Stimulated activated CD8-positive, alpha-beta memory T cell treated with anti-CD3 and anti-CD28 coated beads, Interleukin-7, amount 100 ng/mL, for 4 hours (primary cell): ENCODE results near the gene ABCC5.
"Not testable (repeated sequence)": the region's sequence is repeated elsewhere in the genome, so short reads cannot be mapped to it uniquely, and the experiment has no call there.

Experiments
- DNase-seq, 2 donors: peaks; one replicate each; pipeline ENCODE4 v3.0.0-alpha.2; 2020; ENCODE audit warnings: low read depth in 2 of 2

The ABCC5 gene

DNA sequence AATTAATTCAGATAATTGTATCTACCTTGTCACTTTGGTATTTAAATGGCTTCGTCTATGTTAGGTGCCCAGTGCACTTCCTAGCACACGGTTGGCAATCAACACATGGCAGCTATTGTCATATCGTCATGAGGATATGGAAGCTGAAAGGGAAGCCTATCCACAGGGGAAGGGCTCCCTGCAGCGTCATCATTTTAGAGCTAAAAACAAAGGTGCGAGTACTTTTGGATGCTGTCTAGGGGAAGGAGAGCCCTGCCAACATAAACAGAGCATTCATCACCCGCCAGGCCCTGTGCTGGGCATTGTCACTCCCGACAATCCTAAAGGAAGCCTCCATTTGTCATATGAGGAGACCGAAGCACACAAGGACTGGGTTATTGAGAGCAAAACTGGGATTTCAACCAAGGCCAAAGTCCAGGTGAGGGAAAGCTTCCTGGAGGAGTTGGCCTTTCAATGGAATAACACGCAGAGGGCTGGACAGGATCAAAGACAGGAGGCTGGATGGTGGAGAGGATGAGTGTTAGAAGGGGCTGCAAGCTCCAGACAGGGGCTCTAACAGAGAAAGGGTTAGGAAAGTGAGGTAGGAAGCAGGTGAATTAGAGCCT is 125.0 kb downstream of the ABCC5 start:
- DNase-seq: no peak

DNA sequence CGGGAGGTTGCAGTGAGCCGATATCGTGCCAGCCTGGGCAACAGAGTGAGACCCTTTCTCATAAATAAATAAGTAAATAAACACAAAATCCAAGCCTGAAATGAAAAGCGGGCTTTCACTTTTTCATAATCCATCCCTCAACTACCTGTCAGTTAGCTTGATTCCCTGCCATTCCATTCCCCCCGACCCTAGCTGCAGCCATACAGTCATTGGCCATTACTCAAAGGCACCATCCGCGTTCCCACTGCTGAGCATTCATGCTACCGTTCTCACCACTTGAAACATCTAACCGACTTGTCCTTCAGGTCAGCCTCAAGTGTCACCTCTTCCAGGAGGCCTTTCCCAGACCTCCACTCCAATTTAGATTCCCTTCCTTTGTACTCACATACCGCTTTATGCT is 131.9 kb downstream of the ABCC5 start:
- no peak for DNase-seq

DNA sequence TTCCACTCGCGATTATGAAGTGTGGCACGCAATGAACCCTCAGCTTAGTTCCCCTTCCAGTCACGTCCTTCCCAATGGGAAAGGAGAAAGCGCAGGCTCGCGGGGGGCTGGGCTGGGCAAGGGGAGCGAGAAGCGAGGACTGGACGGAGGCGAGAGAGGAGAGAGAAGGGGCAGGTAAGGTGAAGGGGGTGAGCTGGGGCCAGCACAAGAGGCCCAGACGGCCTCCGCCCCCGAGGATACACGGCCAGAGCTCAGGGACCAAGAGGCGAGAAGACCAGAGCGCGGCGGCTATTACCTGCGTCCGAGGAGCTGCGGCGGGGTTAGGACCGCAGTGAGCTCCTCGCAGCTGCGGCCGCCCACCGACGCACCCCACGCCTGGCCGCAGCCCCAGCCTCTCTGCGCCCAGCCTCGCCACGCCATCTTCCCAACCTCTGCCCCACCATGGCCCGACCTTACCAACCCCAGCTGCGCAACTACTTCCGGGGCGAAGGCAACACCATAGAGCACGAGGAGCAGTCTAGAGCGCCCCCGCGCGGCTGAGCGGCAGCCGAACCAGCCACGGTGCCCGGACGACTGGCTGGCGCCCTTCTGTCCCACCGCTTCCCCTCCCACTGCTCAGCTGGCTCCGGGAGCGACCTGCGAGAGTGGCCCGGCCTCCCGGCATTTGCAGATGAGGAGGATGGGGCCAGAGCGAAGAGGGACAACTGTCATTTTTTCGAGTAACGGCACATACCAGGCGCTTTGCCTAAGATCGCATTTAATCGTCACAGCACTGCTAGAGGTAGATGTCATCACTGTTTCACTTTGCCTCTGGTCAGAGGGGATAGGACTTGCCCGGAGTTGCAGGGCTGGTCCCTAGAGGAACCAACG is 133.0 kb downstream of the ABCC5 start, which contains the start of gene PARL:
Gene PARL (minus strand): TSS at position 454 of the 870 bp plus-strand sequence. CDS start 34 bp downstream, at position 420.
- peak; percentile 90 to 92 for DNase-seq

DNA sequence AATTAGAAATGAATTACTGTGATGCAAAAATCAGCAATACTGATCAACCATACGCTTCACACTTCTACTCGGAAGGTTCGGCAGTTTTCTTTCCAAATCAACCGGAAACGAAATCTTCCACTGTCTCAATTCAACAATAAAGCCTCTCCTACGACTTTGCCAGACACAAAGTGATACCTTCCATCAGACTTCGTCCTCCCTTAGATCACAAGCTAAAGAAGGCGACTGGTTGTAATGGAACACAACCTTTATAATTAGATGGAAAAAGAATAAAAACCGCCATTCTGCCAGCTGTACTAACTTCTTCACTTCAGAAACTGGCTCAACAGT is 133.6 kb downstream of the ABCC5 start:
- DNase-seq: no peak

DNA sequence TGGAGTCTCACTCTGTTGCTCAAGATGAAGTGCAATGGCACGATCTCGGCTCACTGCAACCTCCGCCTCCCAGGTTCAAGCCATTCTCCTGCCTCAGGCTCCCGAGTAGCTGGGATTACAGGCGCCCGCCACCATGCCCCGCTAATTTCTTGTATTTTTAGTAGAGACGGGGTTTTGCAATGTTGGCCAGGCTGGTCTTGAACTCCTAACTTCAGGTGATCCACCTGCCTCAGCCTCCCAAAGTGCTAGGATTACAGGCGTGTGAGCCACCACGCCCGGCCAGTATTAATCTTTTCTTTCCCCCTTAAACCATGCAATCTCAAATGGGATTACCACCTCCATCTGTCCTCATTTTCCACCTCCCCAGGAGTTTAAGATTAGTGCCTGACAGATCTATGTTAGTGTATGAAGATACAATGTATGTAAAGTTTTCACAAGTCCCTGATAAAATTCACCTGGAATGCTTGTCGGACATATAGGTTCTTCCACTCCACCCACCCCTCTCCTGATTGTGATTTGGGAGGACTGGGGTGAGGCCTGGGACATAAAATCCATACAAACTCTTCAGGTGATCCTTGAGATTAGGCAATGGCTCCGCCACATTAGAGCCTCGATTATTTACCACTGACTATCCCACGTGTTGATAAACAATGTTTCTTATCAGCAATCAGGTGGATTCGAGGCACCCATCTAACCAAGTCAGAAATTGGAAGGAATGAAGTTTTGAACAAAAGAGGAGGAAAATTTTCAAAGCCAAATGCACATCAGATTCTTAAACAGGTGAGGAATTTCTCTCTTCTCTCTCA is 134.2 kb downstream of the ABCC5 start:
- no peak for DNase-seq

DNA sequence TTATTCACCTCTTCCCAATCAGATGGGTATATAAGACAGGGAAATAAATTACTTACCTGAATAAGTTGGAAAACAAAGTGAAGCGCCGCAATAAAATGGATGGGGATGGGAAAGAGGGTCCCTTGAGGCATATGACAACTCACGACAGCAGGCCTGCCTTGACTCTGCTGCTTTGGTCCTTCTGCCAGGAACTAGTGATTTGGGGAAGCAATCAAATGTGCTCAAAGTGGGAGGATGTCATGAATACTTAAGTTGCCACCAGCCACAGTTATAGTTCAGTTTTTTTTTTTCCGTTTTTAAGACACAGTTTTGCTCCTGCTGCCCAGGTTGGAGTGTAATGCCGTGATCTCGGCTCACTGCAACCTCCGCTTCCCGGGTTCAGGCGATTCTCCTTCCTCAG is 137.6 kb downstream of the ABCC5 start:
- DNase-seq: no peak

DNA sequence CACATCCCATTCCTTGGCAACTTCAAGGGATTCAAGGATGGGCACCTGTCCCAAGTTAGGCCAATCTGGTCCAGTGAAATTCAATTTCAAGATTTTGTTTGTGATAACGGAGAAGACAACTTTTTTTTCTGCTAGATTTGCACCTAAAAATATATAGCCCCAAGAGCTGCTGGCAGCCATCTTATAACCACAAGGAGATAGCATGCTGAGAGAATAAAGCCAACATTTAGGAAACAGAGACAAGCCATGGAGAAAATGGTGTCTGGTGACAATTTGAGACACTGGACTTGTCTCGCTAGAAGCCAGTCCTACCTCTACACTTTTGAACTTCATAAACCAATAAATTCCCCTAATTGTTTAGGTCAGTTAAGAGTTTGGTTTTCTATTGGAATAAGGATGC is 138.4 kb downstream of the ABCC5 start:
- no peak for DNase-seq

DNA sequence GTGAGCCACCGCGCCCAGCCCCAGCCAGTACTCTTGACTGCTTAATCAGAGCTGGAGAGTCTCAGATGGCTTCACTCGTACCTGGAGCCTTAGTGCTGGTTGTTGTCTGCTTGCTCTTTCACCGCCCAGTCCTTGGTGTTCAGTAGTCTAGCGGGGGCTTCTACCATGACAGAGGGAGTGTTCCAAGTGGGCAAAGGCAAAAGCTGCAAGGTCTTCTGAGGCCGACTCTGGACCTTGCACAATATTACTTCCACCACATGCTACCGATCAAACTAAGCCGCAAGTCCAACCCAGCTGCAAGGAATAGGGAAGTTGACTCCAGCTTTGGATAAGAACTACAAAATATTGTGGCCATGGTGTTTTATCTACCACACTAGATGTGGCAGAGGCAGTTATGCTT is 139.6 kb downstream of the ABCC5 start:
- no peak for DNase-seq

DNA sequence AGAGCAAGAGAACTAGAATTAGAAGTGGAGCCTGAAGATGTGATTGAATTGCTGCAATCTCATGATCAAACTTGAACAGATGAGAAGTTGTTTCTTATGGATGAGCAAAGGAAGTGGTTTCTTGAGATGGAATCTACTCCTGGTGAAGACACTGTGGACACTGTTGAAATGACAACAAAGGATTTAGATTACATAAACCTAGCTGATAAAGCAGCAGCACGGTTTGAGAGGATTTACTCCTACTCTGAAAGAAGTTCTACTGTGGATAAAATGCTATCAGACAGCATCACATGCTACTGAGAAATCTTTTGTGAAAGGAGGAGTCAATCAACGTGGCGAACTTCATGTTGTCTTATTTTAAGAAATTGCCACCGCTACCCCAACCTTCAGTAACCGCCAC is 140.5 kb downstream of the ABCC5 start:
- DNase-seq: not testable (repeated sequence)

DNA sequence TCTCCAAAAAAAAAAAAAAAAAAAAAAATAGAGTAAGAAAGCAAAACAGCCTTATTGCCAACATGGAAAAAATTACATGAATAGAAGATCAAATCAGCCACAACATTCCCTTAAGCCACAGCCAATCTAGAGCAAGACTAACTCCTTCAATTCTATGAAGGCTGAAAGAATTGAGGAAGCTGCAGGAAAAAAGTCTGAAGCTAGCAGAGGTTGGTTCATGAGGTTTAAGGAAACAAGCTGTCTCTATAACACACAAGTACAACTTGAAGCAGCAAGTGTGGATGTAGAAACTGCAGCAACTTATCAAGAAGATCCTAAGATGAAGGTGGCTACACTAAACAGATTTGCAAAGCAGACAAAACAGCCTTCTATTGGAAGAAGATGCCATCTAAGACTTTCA is 142.3 kb downstream of the ABCC5 start:
- no peak for DNase-seq

DNA sequence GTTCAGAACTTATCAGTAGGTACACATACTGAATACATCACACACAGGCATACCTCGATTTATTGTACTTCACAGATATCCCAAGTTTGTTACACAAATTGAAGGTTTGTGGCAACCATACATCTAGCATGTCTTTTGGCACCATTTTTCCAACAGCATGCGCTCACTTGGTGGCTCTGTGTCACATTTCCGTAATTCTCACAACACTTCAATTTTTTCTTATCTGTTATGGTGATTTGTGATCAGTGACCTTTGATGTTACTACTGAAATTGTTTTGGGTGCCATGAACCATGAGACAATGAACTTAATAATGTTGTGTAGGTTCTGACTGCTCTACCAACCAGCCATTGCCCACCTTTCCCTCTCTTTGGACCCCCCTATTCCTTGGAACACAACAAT is 143.8 kb downstream of the ABCC5 start:
- DNase-seq: no peak

DNA sequence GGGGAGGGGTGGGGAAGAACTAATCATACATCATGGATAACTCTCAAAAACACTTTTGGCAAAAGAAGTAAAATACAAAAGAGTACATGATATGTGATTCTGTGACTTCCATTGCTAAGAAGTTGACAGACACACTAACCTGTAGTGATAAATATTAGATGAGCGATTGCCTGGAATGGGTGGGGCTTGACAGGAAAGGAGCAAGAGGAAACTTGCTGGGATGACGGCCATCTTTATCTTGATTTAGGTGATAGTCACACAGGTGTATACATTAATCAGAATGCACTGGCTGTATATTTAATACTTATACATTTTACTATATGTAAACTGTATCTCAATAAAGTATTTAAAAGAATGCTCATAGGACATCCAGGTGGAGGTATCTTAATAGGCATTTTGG is 146.1 kb downstream of the ABCC5 start:
- no peak for DNase-seq

DNA sequence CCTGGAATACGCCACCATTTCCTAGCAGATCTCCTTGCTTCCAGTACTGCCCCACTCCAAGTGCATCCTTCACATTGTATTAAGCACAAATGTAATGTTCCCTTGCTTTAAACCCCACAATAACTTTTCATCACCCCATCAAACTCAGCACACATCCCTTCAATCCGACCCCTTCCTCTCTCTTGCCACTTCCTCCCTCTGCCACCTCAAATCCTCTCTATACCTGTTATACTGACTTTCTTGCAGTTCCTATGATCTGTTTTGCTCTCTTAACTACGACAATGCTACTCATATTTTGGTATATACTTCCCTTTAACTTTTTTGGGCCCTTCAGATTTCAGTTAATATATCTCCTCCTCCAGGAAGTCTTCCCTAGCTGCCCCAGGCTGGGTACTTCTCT is 147.1 kb downstream of the ABCC5 start:
- no peak for DNase-seq
